GM12872 (cell line): Measurements from ENCODE around the gene CD3E.
A peak's percentile ranks its signal among the peaks of the same experiment; 100 is the strongest.

Source experiments
- CTCF ChIP-seq: IDR thresholded peaks from 3 replicates; pipeline ENCODE4 v1.5.1; 2011; ENCODE audit warnings: low read depth, mild to moderate bottlenecking, low read length, moderate library complexity; ENCODE audit not compliant: insufficient read depth

The CD3E gene

GRCh38 chr11:118289401-118289800, 15.1 kb upstream of the CD3E start:
- TF ChIP-seq CTCF = no peak

- peak; percentile 60 for TF ChIP-seq CTCF
Measured at GRCh38 chr11:118290923-118291322, 13.6 kb upstream of the CD3E start.

GRCh38 chr11:118291477-118292135, 12.9 kb upstream of the CD3E start:
- TF ChIP-seq CTCF = no peak

- TF ChIP-seq CTCF = no peak
Measured at GRCh38 chr11:118294053-118294452, 10.5 kb upstream of the CD3E start.

GRCh38 chr11:118295199-118295598, 9.3 kb upstream of the CD3E start:
- TF ChIP-seq CTCF = no peak

GRCh38 chr11:118295815-118296454, 8.6 kb upstream of the CD3E start:
- TF ChIP-seq CTCF = peak; percentile 64

GRCh38 chr11:118301600-118302195, 2.8 kb upstream of the CD3E start:
- TF ChIP-seq CTCF = no peak
